Mesendoderm (in vitro differentiated cells): ENCODE results near the gene PLPP4.

Experiments used
- DNase-seq: peaks from one replicate; pipeline ENCODE4 v3.0.0; 2013
- H2AK5ac ChIP-seq: 2 replicates; pipeline ENCODE4 v1.6.1; 2013; ENCODE audit warnings: low read length, inconsistent platforms
- H2BK120ac ChIP-seq: 2 replicates; pipeline ENCODE4 v1.6.1; 2013; ENCODE audit warnings: low read depth, mild to moderate bottlenecking, low read length, moderate library complexity, mixed read lengths
- H2BK15ac ChIP-seq: replicated peaks from 2 replicates; pipeline ENCODE4 v1.6.1; 2013; ENCODE audit warnings: low read depth, mild to moderate bottlenecking, moderate library complexity
- H2BK5ac ChIP-seq: 2 replicates; pipeline ENCODE4 v1.6.1; 2013; ENCODE audit warnings: low read length, inconsistent platforms
- H3K18ac ChIP-seq: 2 replicates; pipeline ENCODE4 v1.6.1; 2013; ENCODE audit warnings: mild to moderate bottlenecking, low read length, mixed read lengths
- H3K23ac ChIP-seq: one replicate; pipeline ENCODE4 v1.6.1; 2013; ENCODE audit warnings: low read length
- H3K27ac ChIP-seq: 2 replicates; pipeline ENCODE4 v1.5.1; 2013; ENCODE audit warnings: low read depth, mild to moderate bottlenecking, inconsistent platforms, low read length, moderate library complexity
- H3K27me3 ChIP-seq: 2 replicates; pipeline ENCODE4 v1.6.1; 2013; ENCODE audit warnings: low read length, control low read depth, mild to moderate bottlenecking, inconsistent platforms; ENCODE audit not compliant: insufficient read depth, poor library complexity
- H3K36me3 ChIP-seq: 2 replicates; pipeline ENCODE4 v1.6.1; 2013; ENCODE audit warnings: low read length, inconsistent platforms; ENCODE audit not compliant: control insufficient read depth, insufficient read depth
- H3K4ac ChIP-seq: one replicate; pipeline ENCODE4 v1.6.1; 2013; ENCODE audit warnings: low read depth, mild to moderate bottlenecking, low read length, moderate library complexity
- H3K4me1 ChIP-seq: 2 replicates; pipeline ENCODE4 v1.6.1; 2013; ENCODE audit warnings: low read depth, low read length, inconsistent platforms; ENCODE audit not compliant: control insufficient read depth
- H3K4me2 ChIP-seq: 2 replicates; pipeline ENCODE4 v1.6.1; 2013; ENCODE audit warnings: low read length
- H3K4me3 ChIP-seq: 2 replicates; pipeline ENCODE4 v1.5.1; 2013; ENCODE audit warnings: mild to moderate bottlenecking, low read length
- H3K56ac ChIP-seq: one replicate; pipeline ENCODE4 v1.6.1; 2013; ENCODE audit warnings: low read length
- H3K79me1 ChIP-seq: 2 replicates; pipeline ENCODE4 v1.6.1; 2013; ENCODE audit warnings: low read length, inconsistent platforms
- H3K79me2 ChIP-seq: 2 replicates; pipeline ENCODE4 v1.6.1; 2013; ENCODE audit warnings: mild to moderate bottlenecking, low read length; ENCODE audit not compliant: control insufficient read depth, insufficient read depth
- H3K9ac ChIP-seq: 2 replicates; pipeline ENCODE4 v1.6.1; 2013; ENCODE audit warnings: low read length, inconsistent platforms
- H4K5ac ChIP-seq: one replicate; pipeline ENCODE4 v1.6.1; 2013; ENCODE audit warnings: low read length
- H4K8ac ChIP-seq: one replicate; pipeline ENCODE4 v1.6.1; 2013; ENCODE audit warnings: low read depth, mild to moderate bottlenecking, control low read depth, low read length, moderate library complexity
- WGBS: extraction: QIAGEN DNeasy Blood & Tissue Kit; methylation state at CpG from one replicate; pipeline ENCODE4 v1.1.7; 2013; ENCODE audit warnings: low lambda C conversion rate, missing lambda C conversion rate; ENCODE audit not compliant: insufficient coverage; ENCODE audit errors: extremely low coverage; 5-methylcytosine and 5-hydroxymethylcytosine counted together

The PLPP4 gene

GRCh38 chr10:120507175-120507574 is 50.1 kb downstream of the PLPP4 start:
- no peak overlapping the region for H4K8ac ChIP-seq
- H3K36me3 ChIP-seq, result no peaks in the 10 kb centered on the region
- H4K5ac ChIP-seq, result no peak overlapping the region
- no peaks in the 10 kb centered on the region for H3K4me1 ChIP-seq
- H3K27ac ChIP-seq, result no peak overlapping the region
- H2BK5ac ChIP-seq, result no peak overlapping the region
- H3K4me2 ChIP-seq, result no peak overlapping the region
- no peak overlapping the region for H3K23ac ChIP-seq
- no peaks in the 10 kb centered on the region for H3K27me3 ChIP-seq
- no peak overlapping the region for H2AK5ac ChIP-seq
- no peak overlapping the region for H3K4ac ChIP-seq
- no peak overlapping the region for H3K56ac ChIP-seq
- no peak overlapping the region for H3K9ac ChIP-seq
- H3K4me3 ChIP-seq, result no peak overlapping the region
- H3K79me2 ChIP-seq, result no peaks in the 10 kb centered on the region
- H2BK15ac ChIP-seq, result no peak overlapping the region
- no CpG with 5 or more reads among the region's 1 CpG for WGBS
- no peaks in the 10 kb centered on the region for H3K79me1 ChIP-seq
- no peak for DNase-seq
- no peak overlapping the region for H3K18ac ChIP-seq
- H2BK120ac ChIP-seq, result no peak overlapping the region

GRCh38 chr10:120507651-120508050 is 50.6 kb downstream of the PLPP4 start:
- no peak overlapping the region for H2BK120ac ChIP-seq
- H3K27me3 ChIP-seq, result no peaks in the 10 kb centered on the region
- H3K36me3 ChIP-seq, result no peaks in the 10 kb centered on the region
- no peak overlapping the region for H3K18ac ChIP-seq
- no peaks in the 10 kb centered on the region for H3K79me1 ChIP-seq
- no peak overlapping the region for H3K9ac ChIP-seq
- no peak overlapping the region for H2BK5ac ChIP-seq
- H3K4me2 ChIP-seq, result no peak overlapping the region
- no peak overlapping the region for H4K8ac ChIP-seq
- no peaks in the 10 kb centered on the region for H3K79me2 ChIP-seq
- H4K5ac ChIP-seq, result no peak overlapping the region
- H3K4me1 ChIP-seq, result no peaks in the 10 kb centered on the region
- H3K4ac ChIP-seq, result no peak overlapping the region
- no peak overlapping the region for H3K56ac ChIP-seq
- no peak overlapping the region for H2AK5ac ChIP-seq
- DNase-seq, result no peak
- WGBS, result no CpG with 5 or more reads among the region's 2 CpGs
- no peak overlapping the region for H3K27ac ChIP-seq
- no peak overlapping the region for H3K23ac ChIP-seq
- H3K4me3 ChIP-seq, result no peak overlapping the region
- H2BK15ac ChIP-seq, result no peak overlapping the region

- Histone ChIP-seq H3K27me3 (no peaks in the 10 kb centered on the region), H3K36me3 (no peaks in the 10 kb centered on the region), H2BK15ac (no peak overlapping the region), H3K79me1 (no peaks in the 10 kb centered on the region), H3K4me2 (no peak overlapping the region), H2AK5ac (no peak overlapping the region), H3K27ac (no peak overlapping the region), H3K18ac (no peak overlapping the region), H2BK5ac (no peak overlapping the region), H3K56ac (no peak overlapping the region), H3K9ac (no peak overlapping the region), H2BK120ac (no peak overlapping the region), H3K79me2 (no peaks in the 10 kb centered on the region), H3K23ac (no peak overlapping the region), H3K4me3 (no peak overlapping the region), H3K4me1 (no peaks in the 10 kb centered on the region), H3K4ac (no peak overlapping the region), H4K8ac (no peak overlapping the region), H4K5ac (no peak overlapping the region)
- no CpG with 5 or more reads among the region's 7 CpGs for WGBS
- DNase-seq, result no peak
Observed at GRCh38 chr10:120508393-120508792, 51.4 kb downstream of the PLPP4 start.

- Histone ChIP-seq H3K79me2 (no peaks in the 10 kb centered on the region), H3K4me3 (no peak overlapping the region), H2AK5ac (no peak overlapping the region), H3K18ac (no peak overlapping the region), H3K4me1 (no peaks in the 10 kb centered on the region), H2BK5ac (no peak overlapping the region), H3K79me1 (no peaks in the 10 kb centered on the region), H3K4ac (no peak overlapping the region), H2BK120ac (no peak overlapping the region), H3K23ac (no peak overlapping the region), H3K9ac (no peak overlapping the region), H4K8ac (no peak overlapping the region), H4K5ac (no peak overlapping the region), H3K56ac (no peak overlapping the region), H2BK15ac (no peak overlapping the region), H3K4me2 (no peak overlapping the region), H3K27ac (no peak overlapping the region), H3K36me3 (no peaks in the 10 kb centered on the region), H3K27me3 (no peaks in the 10 kb centered on the region)
- no peak for DNase-seq
- no CpG with 5 or more reads among the region's 1 CpG for WGBS
Observed at GRCh38 chr10:120508966-120509365, 51.9 kb downstream of the PLPP4 start.

- no peaks in the 10 kb centered on the region for H3K79me2 ChIP-seq
- no peak overlapping the region for H3K4ac ChIP-seq
- WGBS, result no CpG with 5 or more reads among the region's 3 CpGs
- no peak overlapping the region for H3K4me2 ChIP-seq
- H4K5ac ChIP-seq, result no peak overlapping the region
- H2AK5ac ChIP-seq, result no peak overlapping the region
- H2BK5ac ChIP-seq, result no peak overlapping the region
- H3K27ac ChIP-seq, result no peak overlapping the region
- no peaks in the 10 kb centered on the region for H3K79me1 ChIP-seq
- no peak for DNase-seq
- no peak overlapping the region for H3K4me3 ChIP-seq
- no peak overlapping the region for H2BK120ac ChIP-seq
- H3K9ac ChIP-seq, result no peak overlapping the region
- no peak overlapping the region for H3K23ac ChIP-seq
- no peak overlapping the region for H3K56ac ChIP-seq
- H3K27me3 ChIP-seq, result no peaks in the 10 kb centered on the region
- no peaks in the 10 kb centered on the region for H3K4me1 ChIP-seq
- no peaks in the 10 kb centered on the region for H3K36me3 ChIP-seq
- no peak overlapping the region for H4K8ac ChIP-seq
- no peak overlapping the region for H3K18ac ChIP-seq
- no peak overlapping the region for H2BK15ac ChIP-seq
Observed at GRCh38 chr10:120511165-120511564, 54.1 kb downstream of the PLPP4 start.

- H3K79me2 ChIP-seq, result no peaks in the 10 kb centered on the region
- no peak overlapping the region for H3K18ac ChIP-seq
- no peak overlapping the region for H2BK120ac ChIP-seq
- no peak overlapping the region for H2BK15ac ChIP-seq
- no peaks in the 10 kb centered on the region for H3K79me1 ChIP-seq
- no peak overlapping the region for H4K8ac ChIP-seq
- no peak overlapping the region for H2BK5ac ChIP-seq
- no peaks in the 10 kb centered on the region for H3K27me3 ChIP-seq
- no peak overlapping the region for H3K56ac ChIP-seq
- H2AK5ac ChIP-seq, result no peak overlapping the region
- H3K23ac ChIP-seq, result no peak overlapping the region
- H3K4ac ChIP-seq, result no peak overlapping the region
- H3K4me1 ChIP-seq, result no peaks in the 10 kb centered on the region
- no peak overlapping the region for H3K27ac ChIP-seq
- no peak overlapping the region for H3K4me2 ChIP-seq
- no CpG with 5 or more reads among the region's 3 CpGs for WGBS
- H3K36me3 ChIP-seq, result no peaks in the 10 kb centered on the region
- no peak overlapping the region for H4K5ac ChIP-seq
- H3K9ac ChIP-seq, result no peak overlapping the region
- DNase-seq, result no peak
- no peak overlapping the region for H3K4me3 ChIP-seq
Observed at GRCh38 chr10:120513307-120513796, 56.3 kb downstream of the PLPP4 start.
